Trophoblast cell (in vitro differentiated cells and primary cell): ENCODE data around the gene CEACAM1.

Experiments
- DNase-seq, 2 donors: peaks; one replicate each; pipeline ENCODE4 v3.0.0-alpha.2; 2016
- H2AFZ ChIP-seq: 2 replicates; pipeline ENCODE4 v1.6.1; 2013; ENCODE audit warnings: low read length, moderate library complexity, mild to moderate bottlenecking; ENCODE audit not compliant: insufficient read depth, poor library complexity
- H2AK5ac ChIP-seq: 2 replicates; pipeline ENCODE4 v1.6.1; 2013; ENCODE audit warnings: mild to moderate bottlenecking, low read length
- H2BK120ac ChIP-seq: 2 replicates; pipeline ENCODE4 v1.6.1; 2013; ENCODE audit warnings: low read length, mild to moderate bottlenecking, moderate library complexity; ENCODE audit not compliant: insufficient read depth, poor library complexity
- H2BK12ac ChIP-seq: 2 replicates; pipeline ENCODE4 v1.6.1; 2013; ENCODE audit warnings: mild to moderate bottlenecking, low read length, moderate library complexity
- H2BK5ac ChIP-seq: 2 replicates; pipeline ENCODE4 v1.6.1; 2013; ENCODE audit warnings: low read length, low read depth, moderate library complexity, mild to moderate bottlenecking; ENCODE audit not compliant: poor library complexity
- H3K14ac ChIP-seq: 2 replicates; pipeline ENCODE4 v1.6.1; 2013; ENCODE audit warnings: mild to moderate bottlenecking, low read length
- H3K18ac ChIP-seq: 2 replicates; pipeline ENCODE4 v1.6.1; 2013; ENCODE audit warnings: mild to moderate bottlenecking, low read length
- H3K23ac ChIP-seq: 2 replicates; pipeline ENCODE4 v1.6.1; 2013; ENCODE audit warnings: low read length
- H3K27ac ChIP-seq: 2 replicates; pipeline ENCODE4 v1.5.1; 2013; ENCODE audit warnings: low read depth, mild to moderate bottlenecking, inconsistent platforms, low read length, moderate library complexity
- H3K27me3 ChIP-seq: 2 replicates; pipeline ENCODE4 v1.6.1; 2013; ENCODE audit warnings: inconsistent platforms, mild to moderate bottlenecking, low read length, moderate library complexity; ENCODE audit not compliant: insufficient read depth
- H3K36me3 ChIP-seq, 2 experiments: 1 replicate in 1 of 2; 2 replicates in 1 of 2; pipeline ENCODE4 v1.6.1; 2013; ENCODE audit warnings: low read length in 2 of 2, mild to moderate bottlenecking in 2 of 2, moderate library complexity in 1 of 2; ENCODE audit not compliant: insufficient read depth in 2 of 2, control insufficient read depth in 1 of 2
- H3K4ac ChIP-seq: 2 replicates; pipeline ENCODE4 v1.6.1; 2013; ENCODE audit warnings: low read depth, mild to moderate bottlenecking, low read length, moderate library complexity
- H3K4me1 ChIP-seq, 2 experiments: 1 replicate in 1 of 2; 2 replicates in 1 of 2; pipeline ENCODE4 v1.6.1; 2013; ENCODE audit warnings: low read length in 2 of 2, mild to moderate bottlenecking in 2 of 2, moderate library complexity in 1 of 2; ENCODE audit not compliant: insufficient read depth in 2 of 2, control insufficient read depth in 1 of 2
- H3K4me2 ChIP-seq: 2 replicates; pipeline ENCODE4 v1.6.1; 2013; ENCODE audit warnings: inconsistent platforms, mild to moderate bottlenecking, low read length, moderate library complexity
- H3K4me3 ChIP-seq: 2 replicates; pipeline ENCODE4 v1.5.1; 2013; ENCODE audit warnings: mild to moderate bottlenecking, low read depth, low read length, inconsistent platforms
- H3K79me1 ChIP-seq: one replicate; pipeline ENCODE4 v1.6.1; 2013; ENCODE audit warnings: low read length
- H3K79me2 ChIP-seq: 2 replicates; pipeline ENCODE4 v1.6.1; 2013; ENCODE audit warnings: low read length, mild to moderate bottlenecking; ENCODE audit not compliant: control insufficient read depth, insufficient read depth, poor library complexity
- H3K9ac ChIP-seq: 2 replicates; pipeline ENCODE4 v1.6.1; 2013; ENCODE audit warnings: mild to moderate bottlenecking, low read length
- H3K9me3 ChIP-seq: 2 replicates; pipeline ENCODE4 v1.6.1; 2013; ENCODE audit warnings: low read depth, mild to moderate bottlenecking, control low read depth, inconsistent platforms, low read length; ENCODE audit not compliant: insufficient read depth
- H4K12ac ChIP-seq: 2 replicates; pipeline ENCODE4 v1.6.1; 2013; ENCODE audit warnings: low read depth, mild to moderate bottlenecking, low read length, moderate library complexity
- H4K8ac ChIP-seq: 2 replicates; pipeline ENCODE4 v1.6.1; 2013; ENCODE audit warnings: low read depth, mild to moderate bottlenecking, low read length, moderate library complexity
- H4K91ac ChIP-seq: one replicate; pipeline ENCODE4 v1.6.1; 2013; ENCODE audit warnings: low read depth, mild to moderate bottlenecking, low read length, moderate library complexity
- WGBS: extraction: QIAGEN DNeasy Blood & Tissue Kit; methylation state at CpG from one replicate; pipeline ENCODE4 v1.1.7; 2013; ENCODE audit warnings: missing lambda C conversion rate; ENCODE audit not compliant: insufficient read length, insufficient coverage; ENCODE audit errors: extremely low coverage; 5-methylcytosine and 5-hydroxymethylcytosine counted together

CEACAM1 gene

DNA sequence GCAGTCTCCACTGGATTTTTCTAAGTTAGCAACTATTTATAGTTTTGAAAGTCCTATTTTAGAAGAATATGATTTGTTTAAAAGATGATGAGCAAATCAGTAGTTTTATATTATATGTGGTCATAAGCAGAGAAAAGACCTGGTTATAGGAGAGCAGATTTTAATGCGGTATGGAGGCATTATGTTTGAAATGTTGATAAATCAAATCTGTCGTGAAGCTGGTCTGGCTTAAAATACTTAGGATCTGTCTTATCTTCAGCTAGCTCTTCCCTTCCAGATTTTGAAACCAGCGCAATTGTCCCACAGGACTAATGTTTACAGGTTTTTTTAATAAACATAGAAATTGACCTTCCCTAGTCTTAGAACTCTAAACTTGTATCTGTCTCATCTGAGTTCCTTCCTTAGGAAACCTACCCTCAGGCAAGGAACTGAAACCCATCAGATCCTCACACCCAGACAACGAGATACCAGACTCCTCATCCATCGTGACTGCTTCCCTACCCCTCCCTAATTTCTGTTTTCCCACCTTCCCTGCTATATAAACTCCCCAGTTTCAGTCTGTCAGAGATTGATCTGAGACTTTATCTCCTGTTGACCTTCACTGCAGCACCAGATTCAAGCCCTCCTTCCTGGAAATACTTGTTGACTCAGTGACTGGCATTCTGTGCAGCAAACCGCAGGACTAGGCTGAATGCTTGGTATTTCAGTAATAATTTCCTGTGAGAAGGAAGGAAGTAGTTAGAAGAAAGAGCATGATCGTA lies 47.8 kb downstream of the CEACAM1 start:
- Histone ChIP-seq H4K91ac (no peak overlapping the region), H4K8ac (no peak overlapping the region), H3K4me1 (peaks cover 2 to 10% of the 10 kb centered on the region in 2 experiments), H3K9ac (no peak overlapping the region), H2BK5ac (peak overlapping the region; percentile 59), H2AK5ac (no peak overlapping the region), H3K18ac (no peak overlapping the region), H2BK120ac (peak overlapping the region; percentile 37), H3K79me1 (peaks cover 2% of the 10 kb centered on the region), H3K27ac (peak overlapping the region; percentile 24), H3K79me2 (no peaks in the 10 kb centered on the region), H3K9me3 (no peaks in the 10 kb centered on the region), H2AFZ (no peak overlapping the region), H3K4me2 (peak overlapping the region; percentile 17), H3K4me3 (no peak overlapping the region), H2BK12ac (peak overlapping the region; percentile 26), H3K14ac (no peak overlapping the region), H3K36me3 (no peaks in the 10 kb centered on the region), H3K23ac (no peak overlapping the region), H3K27me3 (no peaks in the 10 kb centered on the region), H3K4ac (no peak overlapping the region), H4K12ac (no peak overlapping the region)
- WGBS = no CpG with 5 or more reads among the region's 7 CpGs
- peak; percentile 84 to 87 for DNase-seq

DNA sequence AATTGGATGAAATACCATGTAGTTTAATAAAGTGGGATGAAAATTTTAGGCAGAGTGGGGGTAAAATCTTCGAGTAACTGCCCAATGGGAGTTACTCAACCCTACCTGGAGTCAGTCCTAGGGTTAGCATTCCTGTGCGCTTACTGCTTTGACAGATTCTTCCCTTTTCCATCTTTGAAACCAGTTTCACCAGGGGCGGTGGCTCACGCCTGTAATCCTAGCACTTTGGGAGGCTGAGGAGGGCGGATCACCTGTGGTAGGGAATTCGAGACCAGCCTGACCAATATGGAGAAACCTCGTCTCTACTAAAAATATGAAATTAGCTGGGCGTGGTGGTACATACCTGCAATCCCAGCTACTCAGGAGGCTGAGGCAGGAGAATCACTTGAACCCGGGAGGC lies 48.5 kb downstream of the CEACAM1 start:
- no peak overlapping the region for H3K9ac ChIP-seq
- no peak overlapping the region for H3K18ac ChIP-seq
- no peak overlapping the region for H3K27ac ChIP-seq

DNA sequence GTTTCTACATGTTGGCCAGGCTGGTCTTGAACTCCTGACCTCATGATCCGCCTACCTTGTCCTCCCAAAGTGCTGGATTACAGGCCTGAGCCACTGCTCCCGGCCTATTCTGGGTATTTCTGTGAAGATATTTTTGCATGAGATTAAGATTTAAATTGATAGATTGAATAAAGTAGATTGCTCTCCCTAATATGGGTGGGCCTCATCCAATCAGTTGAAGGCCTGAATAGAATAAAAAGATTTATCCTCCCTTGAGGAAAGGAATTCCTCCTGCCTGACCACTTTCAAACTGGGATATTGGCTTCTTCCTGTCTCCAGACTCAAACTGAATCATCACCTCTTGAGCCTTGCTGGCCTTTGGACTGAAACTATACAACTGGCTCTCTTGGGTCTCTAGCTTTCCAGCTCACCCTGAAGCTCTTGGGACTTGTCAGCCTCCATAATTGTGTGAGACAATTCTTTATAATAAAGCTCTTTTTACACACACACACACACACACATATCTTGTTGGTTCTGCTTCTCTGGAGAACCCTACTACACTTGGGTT lies 49.4 kb downstream of the CEACAM1 start:
- H3K23ac ChIP-seq = no peak overlapping the region
- H3K79me2 ChIP-seq = no peaks in the 10 kb centered on the region
- H3K9ac ChIP-seq = no peak overlapping the region
- H4K12ac ChIP-seq = no peak overlapping the region
- H3K4ac ChIP-seq = no peak overlapping the region
- peaks cover 2 to 10% of the 10 kb centered on the region in 2 experiments for H3K4me1 ChIP-seq
- H4K8ac ChIP-seq = no peak overlapping the region
- H2BK120ac ChIP-seq = no peak overlapping the region
- no peak overlapping the region for H3K4me3 ChIP-seq
- no peak overlapping the region for H3K14ac ChIP-seq
- H3K27ac ChIP-seq = no peak overlapping the region
- H3K79me1 ChIP-seq = peaks cover 2% of the 10 kb centered on the region
- no peak overlapping the region for H4K91ac ChIP-seq
- no peak overlapping the region for H3K4me2 ChIP-seq
- DNase-seq = peak in 1 of 2 donors; percentile 20
- H2BK5ac ChIP-seq = no peak overlapping the region
- H3K18ac ChIP-seq = no peak overlapping the region
- H2BK12ac ChIP-seq = no peak overlapping the region
- H3K9me3 ChIP-seq = no peaks in the 10 kb centered on the region
- no peak overlapping the region for H2AFZ ChIP-seq
- WGBS = no CpG with 5 or more reads among the region's 2 CpGs
- H3K27me3 ChIP-seq = no peaks in the 10 kb centered on the region
- H3K36me3 ChIP-seq = no peaks in the 10 kb centered on the region
- no peak overlapping the region for H2AK5ac ChIP-seq

More for the DNA sequence above, 48.5 kb downstream of the CEACAM1 start:
- Histone ChIP-seq H3K27me3 (no peaks in the 10 kb centered on the region), H2BK12ac (peak overlapping the region; percentile 60), H3K79me2 (no peaks in the 10 kb centered on the region), H2AFZ (no peak overlapping the region), H3K4me3 (no peak overlapping the region), H2AK5ac (no peak overlapping the region), H3K4ac (no peak overlapping the region), H3K79me1 (peaks cover 2% of the 10 kb centered on the region), H4K91ac (peak overlapping the region; percentile 33), H3K36me3 (no peaks in the 10 kb centered on the region), H3K14ac (no peak overlapping the region), H3K9me3 (no peaks in the 10 kb centered on the region), H4K8ac (no peak overlapping the region), H3K23ac (no peak overlapping the region), H2BK120ac (no peak overlapping the region), H3K4me2 (no peak overlapping the region), H2BK5ac (no peak overlapping the region), H4K12ac (no peak overlapping the region), H3K4me1 (peaks cover 2 to 10% of the 10 kb centered on the region in 2 experiments)
- no CpG with 5 or more reads among the region's 9 CpGs for WGBS
- peak; percentile 86 to 91 for DNase-seq

DNA sequence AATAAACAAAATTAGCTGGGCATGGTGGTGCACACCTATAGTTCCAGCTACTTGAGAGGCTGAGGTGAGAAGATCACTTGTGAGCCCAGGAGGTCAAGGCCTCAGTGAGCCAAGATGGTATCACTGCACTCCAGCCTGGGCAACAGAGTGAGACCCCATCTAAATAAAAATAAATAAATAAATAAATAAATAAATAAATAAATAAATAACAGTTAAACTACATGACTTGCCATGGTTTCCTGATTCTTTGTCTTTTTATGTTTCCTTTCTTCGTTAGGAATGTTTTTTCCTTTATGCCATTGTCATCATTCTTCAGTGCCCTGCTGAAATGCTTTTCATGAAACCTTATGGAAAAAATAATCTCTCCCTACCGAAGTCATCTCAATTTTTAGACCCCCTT lies 50.3 kb downstream of the CEACAM1 start:
- H3K36me3 ChIP-seq = no peaks in the 10 kb centered on the region
- no peak overlapping the region for H2AK5ac ChIP-seq
- H2BK120ac ChIP-seq = no peak overlapping the region
- no peak overlapping the region for H2BK5ac ChIP-seq
- no peak overlapping the region for H3K4ac ChIP-seq
- H3K9ac ChIP-seq = no peak overlapping the region
- no CpG with 5 or more reads among the region's 2 CpGs for WGBS
- no peaks in the 10 kb centered on the region for H3K27me3 ChIP-seq
- H3K79me2 ChIP-seq = no peaks in the 10 kb centered on the region
- no peak overlapping the region for H3K4me3 ChIP-seq
- H3K18ac ChIP-seq = no peak overlapping the region
- H4K91ac ChIP-seq = no peak overlapping the region
- peaks cover 2% of the 10 kb centered on the region for H3K79me1 ChIP-seq
- H3K27ac ChIP-seq = no peak overlapping the region
- no peak overlapping the region for H3K23ac ChIP-seq
- H3K4me2 ChIP-seq = no peak overlapping the region
- no peak overlapping the region for H2AFZ ChIP-seq
- no peak overlapping the region for H2BK12ac ChIP-seq
- DNase-seq = no peak
- H3K14ac ChIP-seq = no peak overlapping the region
- H3K4me1 ChIP-seq = peaks cover 2 to 10% of the 10 kb centered on the region in 2 experiments
- no peaks in the 10 kb centered on the region for H3K9me3 ChIP-seq
- H4K8ac ChIP-seq = no peak overlapping the region
- H4K12ac ChIP-seq = no peak overlapping the region
